HepG2 (cell line): ENCODE data around the gene YWHAH. TPM values are rescaled to one million over a fixed set of nuclear protein-coding genes. Genes with fewer than 3 reads are reported as not detected.
A peak's percentile ranks its signal among the peaks of the same experiment; 100 is the strongest.

ENCODE experiments used
- ATAC-seq: fragments of 200-7000 bp; cut with Tn5 transposase; 3 replicates; pipeline ENCODE4 v1.9.1; 2020; ENCODE audit warnings: mild to moderate bottlenecking, moderate library complexity
- BruUV-seq: library from RNA; stranded (reverse); fragments of 400-500 nt; replicated peaks from 2 replicates; lab custom pipeline; 2021; lab: Mats Ljungman, UMichigan
- CTCF ChIA-PET: fragments of 300-600 bp; formaldehyde crosslinking; extraction: SDS; loops from one replicate; lab custom pipeline; 2021; ENCODE audit warnings: low total read pairs, inconsistent platforms, low intra/inter-chr PET ratio; lab: Yijun Ruan, JAX
- POLR2A ChIA-PET: fragments of 350-600 bp; sonication (Branson Sonifier 250); formaldehyde crosslinking; loops from one replicate; lab custom pipeline; 2020; ENCODE audit warnings: antibody characterized with exemption, inconsistent platforms; lab: Yijun Ruan, JAX
- DNase-seq: peaks from one replicate; pipeline ENCODE4 v3.0.0-alpha.2; 2015; ENCODE audit warnings: low spot score
- FAIRE-seq: peaks from 3 replicates; lab custom pipeline; 2011; peaks lifted over from hg19 to GRCh38; lab: Jason Lieb, UNC
- H2AFZ ChIP-seq: one replicate; pipeline ENCODE4 v1.6.1; 2011; ENCODE audit warnings: low read length, inconsistent platforms
- H3K27ac ChIP-seq: fragments of 300-600 bp; 3 replicates; pipeline ENCODE4 v1.8.0; 2011; ENCODE audit warnings: mixed run types, mild to moderate bottlenecking, mixed read lengths, low read length, inconsistent platforms; ENCODE audit not compliant: insufficient read depth; ENCODE audit errors: extremely low read length
- H3K27me3 ChIP-seq, 2 experiments: fragments of 200-600 bp in 1 of 2; 2 replicates in 1 of 2; 3 replicates in 1 of 2; pipeline versions ENCODE4 v1.6.0 to v1.8.0; 2011; ENCODE audit warnings: low read length in 2 of 2, mild to moderate bottlenecking in 2 of 2, moderate library complexity in 2 of 2, inconsistent platforms in 1 of 2; ENCODE audit not compliant: insufficient read depth in 2 of 2, control insufficient read depth in 1 of 2
- H3K36me3 ChIP-seq, 2 experiments: fragments of 200-600 bp in 1 of 2; replicated peaks in 1 of 2; 2 replicates in 1 of 2; 3 replicates in 1 of 2; pipeline versions ENCODE4 v1.5.1 to v1.8.0; 2011; ENCODE audit warnings: low read length in 2 of 2, inconsistent platforms in 1 of 2; ENCODE audit not compliant: insufficient read depth in 2 of 2, control insufficient read depth in 1 of 2
- H3K4me1 ChIP-seq: 2 replicates; pipeline ENCODE4 v1.5.1; 2012; ENCODE audit warnings: low read length, inconsistent platforms; ENCODE audit not compliant: insufficient read depth
- H3K4me2 ChIP-seq: 2 replicates; pipeline ENCODE4 v1.6.0; 2011; ENCODE audit warnings: low read depth, low read length, inconsistent platforms
- H3K4me3 ChIP-seq, 3 experiments: fragments of 200-600 bp in 1 of 3; sonication (generic), shearing (Covaris generic) in 1 of 3; replicated peaks in 1 of 3; 2 replicates each; pipeline ENCODE4 v1.5.1; 2011 to 2016; ENCODE audit warnings: low read length in 3 of 3, inconsistent platforms in 2 of 3, low read depth in 2 of 3, mild to moderate bottlenecking in 2 of 3, control low read depth in 1 of 3, mixed read lengths in 1 of 3; ENCODE audit not compliant: insufficient read depth in 1 of 3
- H3K79me2 ChIP-seq: one replicate; pipeline ENCODE4 v1.6.1; 2011; ENCODE audit warnings: low read length, inconsistent platforms; ENCODE audit not compliant: insufficient read depth
- H3K9ac ChIP-seq: 2 replicates; pipeline ENCODE4 v1.6.0; 2011; ENCODE audit warnings: mild to moderate bottlenecking, low read depth, low read length, inconsistent platforms; ENCODE audit not compliant: insufficient read depth
- H3K9me3 ChIP-seq: 2 replicates; pipeline ENCODE4 v1.5.1; 2012; ENCODE audit warnings: mild to moderate bottlenecking, low read length
- H4K20me1 ChIP-seq: 2 replicates; pipeline ENCODE4 v1.6.0; 2011; ENCODE audit warnings: inconsistent platforms, mild to moderate bottlenecking, low read length, moderate library complexity; ENCODE audit not compliant: insufficient read depth
- CCDC6 ChIP-seq: sonication (generic); formaldehyde crosslinking; IDR thresholded peaks from 2 replicates; pipeline ENCODE4 v1.8.1; 2022; ENCODE audit warnings: mild to moderate bottlenecking, missing genetic modification reagents, moderate library complexity
- CENPBD1 ChIP-seq: sonication (generic); formaldehyde crosslinking; IDR thresholded peaks from 2 replicates; pipeline ENCODE4 v1.8.0; 2022; ENCODE audit warnings: missing genetic modification reagents, low read depth, mild to moderate bottlenecking, borderline replicate concordance
- CREBL2 ChIP-seq: sonication (generic); formaldehyde crosslinking; IDR thresholded peaks from 2 replicates; pipeline ENCODE4 v1.8.1; 2023; ENCODE audit warnings: missing genetic modification reagents, mild to moderate bottlenecking, borderline replicate concordance
- EED ChIP-seq: sonication (generic); formaldehyde crosslinking; IDR thresholded peaks from 2 replicates; pipeline ENCODE4 v1.5.0; 2020; ENCODE audit warnings: mild to moderate bottlenecking, missing genetic modification reagents
- FOXJ3 ChIP-seq: sonication (generic); formaldehyde crosslinking; IDR thresholded peaks from 2 replicates; pipeline ENCODE4 v1.4.0; 2020; ENCODE audit warnings: missing genetic modification reagents, mild to moderate bottlenecking, borderline replicate concordance
- GABPA ChIP-seq, 2 experiments: IDR thresholded peaks; 2 replicates each; pipeline ENCODE4 v1.6.1; 2011 to 2016; ENCODE audit warnings: low read depth in 2 of 2, low read length in 1 of 2, missing biosample characterization in 1 of 2, missing genetic modification characterization in 1 of 2
- IRX3 ChIP-seq: sonication (generic); formaldehyde crosslinking; IDR thresholded peaks from 2 replicates; pipeline ENCODE4 v1.8.1; 2023; ENCODE audit warnings: mild to moderate bottlenecking, low read depth, missing genetic modification reagents, borderline replicate concordance
- KAT2B ChIP-seq: fragments of 150-350 bp; IDR thresholded peaks from 2 replicates; pipeline ENCODE4 v1.6.1; 2014; ENCODE audit warnings: low read depth, low read length, borderline replicate concordance
- KDM2A ChIP-seq: sonication (generic); formaldehyde crosslinking; IDR thresholded peaks from 2 replicates; pipeline ENCODE4 v1.4.0; 2020; ENCODE audit warnings: low read depth, missing genetic modification reagents, borderline replicate concordance
- KDM6A ChIP-seq: IDR thresholded peaks from 2 replicates; pipeline ENCODE4 v1.6.1; 2016; ENCODE audit warnings: low read depth
- KMT2A ChIP-seq: sonication (generic); formaldehyde crosslinking; IDR thresholded peaks from 2 replicates; pipeline ENCODE4 v1.4.0; 2020; ENCODE audit warnings: missing genetic modification reagents
- RBAK ChIP-seq: sonication (generic); formaldehyde crosslinking; IDR thresholded peaks from 2 replicates; pipeline ENCODE4 v1.5.1; 2020; ENCODE audit warnings: mild to moderate bottlenecking, missing genetic modification reagents
- STAT6 ChIP-seq: sonication (generic); formaldehyde crosslinking; IDR thresholded peaks from 2 replicates; pipeline ENCODE4 v1.4.0; 2020; ENCODE audit warnings: missing genetic modification reagents, mild to moderate bottlenecking, borderline replicate concordance
- SYNCRIP ChIP-seq: fragments of 200-400 bp; formaldehyde crosslinking; IDR thresholded peaks from 2 replicates; pipeline ENCODE4 v1.6.1; 2018; ENCODE audit warnings: mild to moderate bottlenecking, low read depth, low read length; ENCODE audit not compliant: insufficient read depth
- TFDP1 ChIP-seq: IDR thresholded peaks from 2 replicates; pipeline ENCODE4 v1.6.1; 2016; ENCODE audit warnings: missing compliant biosample characterization, missing genetic modification reagents, borderline replicate concordance
- ZFP90 ChIP-seq: sonication (generic); formaldehyde crosslinking; IDR thresholded peaks from 2 replicates; pipeline ENCODE4 v1.8.0; 2022; ENCODE audit warnings: missing genetic modification reagents, mild to moderate bottlenecking, inconsistent platforms, borderline replicate concordance
- ZSCAN20 ChIP-seq: sonication (generic); formaldehyde crosslinking; IDR thresholded peaks from 2 replicates; pipeline ENCODE4 v1.4.0; 2020; ENCODE audit warnings: missing genetic modification reagents, mild to moderate bottlenecking, borderline replicate concordance
- WGBS: methylation state at CpG from one replicate; pipeline ENCODE4 v1.1.6; 2017; ENCODE audit warnings: low lambda C conversion rate; 5-methylcytosine and 5-hydroxymethylcytosine counted together
- in situ Hi-C: cut with HindIII; loops from 2 replicates; pipeline ENCODE4 v1.10.0; 2017; ENCODE audit warnings: low pct_unique_long_range_greater_than_20kb; ENCODE audit not compliant: extremely low pct_ligation_motif_present
- intact Hi-C: fragments of 100-400 bp; cut with micrococcal nuclease; formaldehyde crosslinking; loops from one replicate; pipeline ENCODE4 v1.10.0; 2022; ENCODE audit not compliant: unreplicated experiment
- polyA plus RNA-seq, 8 experiments: library from polyadenylated mRNA; depleted of rRNA in 3 of 8; stranded (reverse) in 7 of 8; unstranded in 1 of 8; fragments of >200 nt; fragmentation: Illumina TruSeq in 4 of 8; extraction: Trizol in 4 of 8; gene quantifications; 2 replicates each; pipeline versions ENCODE4 v1.2.1 to v1.2.3, GENCODE V29; 2011 to 2016; ENCODE audit warnings: low read depth in 4 of 8, missing spikeins in 1 of 8, mixed read lengths in 1 of 8; ENCODE audit not compliant: insufficient read depth in 1 of 8
- total RNA-seq, 5 experiments: library from RNA; depleted of rRNA; stranded (reverse); fragments of >200 nt; fragmentation: Illumina TruSeq; extraction: Trizol; gene quantifications; 2 replicates each; pipeline ENCODE4 v1.2.3, GENCODE V29; 2016; ENCODE audit warnings: low read depth in 1 of 5

The YWHAH gene
- total and polyA plus RNA-seq, 2 of the 13 experiments (the other 11 are each of a cell fraction or from before 2014, with no cell fraction given): 35.6 to 92.7 TPM

- H3K9ac ChIP-seq: no peak overlapping the region
- intact Hi-C loops (no loop called here), in situ Hi-C loops (no loop called here)
- H3K27me3 ChIP-seq: peaks cover 0 to 9% of the 10 kb centered on the region in 2 experiments; a peak in 1 of 5 replicates
- no peak for DNase-seq
- ChIA-PET CTCF (no interaction called here), POLR2A (no interaction called here)
- H3K27ac ChIP-seq: no peak overlapping the region
- no peak for FAIRE-seq
- H2AFZ ChIP-seq: no peak overlapping the region
- H3K4me1 ChIP-seq: no peaks in the 10 kb centered on the region
- no peak overlapping the region for H3K4me3 ChIP-seq
- H3K36me3 ChIP-seq: no peaks in the 10 kb centered on the region
- no TSS peak for BruUV-seq
- no peaks in the 10 kb centered on the region for H3K9me3 ChIP-seq
- H3K79me2 ChIP-seq: no peaks in the 10 kb centered on the region
- no peak overlapping the region for H3K4me2 ChIP-seq
- H4K20me1 ChIP-seq: no peaks in the 10 kb centered on the region
- ATAC-seq: peak; percentile 51; the same call in 1 of the 3 replicates
- 13% methylated on average over 3 of the region's 3 CpGs for WGBS
- TF ChIP-seq GABPA (IDR thresholded peaks at IDR 0.05; ENCODE audit: low read depth, low read length) (no peak), GABPA (CRISPR knock-in tag; IDR thresholded peaks at IDR 0.05; ENCODE audit: low read depth) (no peak), SYNCRIP (no peak), KDM2A (CRISPR knock-in tag) (no peak), KDM6A (no peak), RBAK (CRISPR knock-in tag) (no peak), KAT2B (no peak), ZSCAN20 (CRISPR knock-in tag) (no peak), CENPBD1 (CRISPR knock-in tag) (no peak), CREBL2 (CRISPR knock-in tag) (no peak), KMT2A (no peak), FOXJ3 (CRISPR knock-in tag) (no peak), ZFP90 (CRISPR knock-in tag) (no peak), EED (no peak), CCDC6 (no peak), TFDP1 (CRISPR knock-in tag) (no peak), STAT6 (CRISPR knock-in tag) (no peak), IRX3 (no peak)
Measured at GRCh38 chr22:31995046-31995445, 50.7 kb downstream of the YWHAH start.
